Umbilical cord (tissue), 2 donors: ENCODE measurements around the gene OR2F2. TPM values are rescaled to one million over a fixed set of nuclear protein-coding genes. Genes with fewer than 3 reads are reported as not detected.

Experiments used
- DNase-seq: peaks from one replicate; pipeline ENCODE4 v3.0.0-alpha.2; 2015; ENCODE audit warnings: low spot score
- total RNA-seq: library from RNA; depleted of rRNA; stranded (reverse); fragments of >200 nt; gene quantifications from one replicate; pipeline ENCODE4 v1.2.3, GENCODE V29; 2014; ENCODE audit warnings: low replicate concordance; ENCODE audit not compliant: insufficient read depth

The OR2F2 gene
- 2.9 TPM for total RNA-seq

- DNase-seq = peak; percentile 85
Observed at GRCh38 chr7:143934526-143935325, at the start of gene OR2F2. Gene OR2F2, plus strand, starts transcription at chr7:143935233. Its CDS starts 0 bp downstream, at chr7:143935233.

DNA sequence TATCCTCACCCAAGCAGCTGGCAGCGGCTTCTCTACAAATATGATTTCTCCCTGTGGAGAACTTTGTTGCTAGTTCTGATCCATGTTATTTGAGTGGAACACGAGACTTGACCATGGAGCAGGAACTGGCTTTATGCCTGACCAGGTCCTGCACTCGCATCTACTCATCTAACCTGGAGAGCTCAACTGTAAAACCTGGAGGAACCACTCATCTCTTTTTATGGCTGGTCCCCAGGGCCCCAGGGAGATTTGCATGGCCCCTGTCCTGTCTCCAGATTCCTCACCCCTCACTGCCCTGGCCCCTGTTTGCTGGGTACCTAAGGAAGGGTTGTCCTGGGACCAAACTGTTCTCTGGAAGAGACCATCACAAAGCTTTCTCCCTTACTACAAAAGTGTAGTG is 49.1 kb upstream of the OR2F2 start:
- no peak for DNase-seq

DNA sequence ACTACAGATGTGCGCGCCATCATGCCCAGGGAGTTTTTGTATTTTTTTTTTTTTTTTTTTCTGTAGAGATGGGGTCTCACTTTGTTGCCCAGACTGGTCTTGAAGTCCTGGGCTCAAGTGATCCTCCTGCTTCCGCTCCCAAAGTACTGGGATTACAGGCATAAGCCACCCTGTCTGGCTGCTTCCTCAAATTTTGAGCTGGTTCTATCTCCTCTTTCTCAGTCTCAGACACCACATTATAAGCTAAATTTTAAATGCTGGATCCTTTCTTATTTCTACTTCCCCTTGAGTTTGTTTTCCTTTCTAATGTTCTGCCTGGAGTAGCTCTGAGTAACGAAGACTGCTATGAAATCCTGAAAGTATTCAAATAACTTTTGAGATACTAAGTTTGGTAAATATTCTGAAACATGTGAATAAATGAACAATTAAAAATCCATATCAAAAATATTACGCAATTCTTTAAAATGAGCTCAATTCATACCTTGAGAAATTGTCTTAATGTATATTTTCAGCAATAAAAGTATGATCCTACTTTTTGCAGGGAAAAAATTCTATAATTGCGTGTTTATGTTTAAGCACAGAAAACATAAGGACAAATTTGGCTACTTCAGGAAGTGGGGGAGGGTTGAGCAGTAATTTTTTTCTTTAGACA is 48.1 kb upstream of the OR2F2 start:
- no peak for DNase-seq

DNA sequence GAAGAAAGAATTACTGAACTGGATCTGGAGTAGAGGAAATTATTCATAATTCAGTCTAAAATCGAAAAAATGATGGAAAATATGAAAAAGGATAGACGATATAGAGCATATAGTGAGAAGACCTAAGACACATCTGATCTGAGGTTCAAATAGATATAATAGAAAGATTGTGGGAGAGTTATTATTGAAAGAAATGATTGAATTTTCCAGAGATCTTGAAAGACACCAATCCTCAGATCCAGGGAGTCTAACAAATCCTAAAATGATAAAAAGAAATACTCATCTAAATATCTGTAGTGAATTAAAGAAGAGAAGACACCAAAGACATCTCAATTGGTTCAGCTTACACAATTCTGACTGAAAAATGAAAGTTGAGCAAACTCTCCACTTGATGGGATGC is 46.0 kb upstream of the OR2F2 start:
- no peak for DNase-seq

DNA sequence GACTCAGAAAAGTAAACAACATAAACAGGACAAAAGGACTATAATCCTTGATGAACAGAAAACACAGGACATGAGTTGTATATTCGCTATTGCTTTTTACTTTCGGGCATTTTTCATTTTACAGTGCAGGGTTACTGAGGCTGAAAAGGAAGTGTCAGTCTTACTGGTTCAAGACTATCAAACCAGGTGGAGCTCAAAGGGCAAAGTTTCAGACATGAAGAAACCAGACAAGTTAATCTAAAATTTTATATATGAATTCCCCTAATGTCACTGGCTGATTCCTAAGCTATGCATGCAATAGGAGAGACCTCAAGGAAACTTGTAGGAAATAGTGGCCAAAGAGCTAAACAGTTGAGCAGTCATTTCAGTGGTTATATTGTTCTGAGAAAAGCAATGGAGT is 44.5 kb upstream of the OR2F2 start:
- DNase-seq = no peak

DNA sequence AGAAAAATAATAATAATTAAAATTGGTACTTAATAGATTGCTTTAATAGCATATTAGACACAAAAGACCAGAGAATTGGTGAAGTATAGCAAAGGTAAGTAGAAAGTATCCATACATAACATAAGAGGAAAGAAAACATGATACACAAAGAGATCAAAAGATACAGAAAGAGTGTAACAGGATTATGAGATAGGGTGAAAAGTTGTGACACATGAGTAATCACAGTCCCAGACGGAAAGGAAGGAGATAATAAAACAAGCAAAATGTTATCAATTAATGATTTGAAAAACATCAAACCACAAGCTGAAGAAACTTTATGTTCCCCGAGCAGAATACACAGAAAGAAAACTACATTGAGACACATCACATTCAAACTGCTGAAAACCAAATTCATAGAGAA is 43.6 kb upstream of the OR2F2 start:
- DNase-seq = no peak

DNA sequence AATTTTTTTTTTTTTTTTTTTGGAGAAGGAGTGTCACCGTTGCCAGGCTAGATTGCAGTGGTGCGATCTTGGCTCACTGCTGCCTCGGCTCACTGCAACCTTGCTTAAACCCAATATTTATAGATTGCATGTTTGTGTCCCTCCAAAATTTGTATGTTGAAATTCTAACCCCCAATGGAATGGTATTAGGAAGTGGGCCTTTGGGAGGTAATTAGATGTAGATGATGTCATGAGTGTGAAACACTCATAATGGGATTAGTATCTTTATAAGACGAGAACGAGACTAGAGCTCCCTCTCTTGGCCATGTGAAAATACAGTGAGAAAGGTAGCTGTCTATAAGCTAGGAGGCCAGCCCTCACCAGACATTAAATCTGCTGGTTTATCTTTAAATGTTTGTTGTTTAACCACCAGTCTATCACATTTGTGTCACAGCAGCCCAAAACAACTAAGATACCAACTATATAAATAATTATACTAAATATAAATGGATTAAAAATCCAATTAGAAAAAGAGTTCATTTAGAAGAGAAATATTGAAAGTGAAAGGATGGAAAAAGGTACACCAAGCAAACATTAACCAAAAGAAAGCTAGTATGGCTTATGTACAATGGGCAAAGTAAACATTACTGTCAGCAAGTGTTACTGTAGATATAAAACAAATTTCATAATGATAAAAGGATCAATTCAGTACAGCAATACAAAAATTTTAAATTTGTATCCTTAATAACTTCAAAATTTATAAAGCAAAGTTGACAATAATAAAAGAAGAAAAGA is 42.3 kb upstream of the OR2F2 start:
- DNase-seq = no peak

- DNase-seq = no peak
Observed at GRCh38 chr7:143896667-143897066, 38.4 kb upstream of the OR2F2 start.

DNA sequence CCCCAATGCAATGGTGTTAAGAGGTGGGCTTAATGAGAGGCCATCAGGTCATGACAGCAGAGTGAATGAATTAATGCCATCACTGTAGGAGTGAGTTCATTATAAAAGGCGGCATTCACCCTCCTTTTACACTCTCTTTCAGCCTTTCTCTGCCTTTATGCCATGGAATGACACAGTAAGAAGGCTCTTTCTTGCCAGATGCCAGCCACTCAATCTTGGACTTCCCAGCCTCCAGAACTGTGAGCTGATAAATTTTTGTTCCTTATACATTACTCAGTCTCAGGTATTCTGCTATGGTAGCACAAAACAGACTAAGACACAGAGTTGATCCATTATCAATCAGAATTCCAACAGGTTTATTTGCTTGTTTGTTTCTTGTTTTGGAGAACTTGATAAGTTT is 36.2 kb upstream of the OR2F2 start:
- no peak for DNase-seq

- DNase-seq = no peak
Observed at GRCh38 chr7:143900230-143900766, 34.7 kb upstream of the OR2F2 start.

GRCh38 chr7:143901332-143901667 is 33.7 kb upstream of the OR2F2 start:
- DNase-seq = no peak

GRCh38 chr7:143901668-143902331 is 33.2 kb upstream of the OR2F2 start, which contains the start of gene TCAF1:
Gene TCAF1, minus strand, starts transcription at chr7:143902176. Its CDS starts 25,568 bp downstream, at chr7:143876608.
- peak; percentile 98 for DNase-seq

DNA sequence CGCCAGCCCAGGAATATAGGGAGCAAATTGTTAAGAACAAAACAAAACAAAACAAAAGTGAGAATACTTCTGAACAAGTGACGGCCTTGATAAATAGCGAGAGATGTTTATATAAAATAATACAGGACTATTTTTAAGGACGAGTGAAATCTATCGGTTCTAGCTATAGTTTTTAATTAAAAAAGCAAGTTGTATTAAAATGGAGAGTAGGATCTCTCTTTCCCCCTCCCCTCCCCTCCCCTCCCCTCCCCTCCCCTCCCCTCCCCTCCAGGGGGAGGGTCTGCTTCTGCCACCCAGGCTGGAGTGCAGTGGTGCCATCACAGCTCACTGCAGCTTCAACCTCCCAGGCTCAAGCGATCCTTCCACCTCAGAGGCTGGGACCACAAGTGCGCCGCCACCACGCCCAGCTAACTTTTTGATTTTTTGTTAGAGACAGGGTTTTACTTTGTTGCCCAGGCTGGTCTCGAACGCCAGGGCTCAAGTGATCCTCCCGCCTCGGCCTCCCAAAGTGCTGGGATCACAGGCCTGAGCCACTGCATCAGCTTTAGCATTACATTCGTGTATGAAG is 32.6 kb upstream of the OR2F2 start:
- DNase-seq = no peak

DNA sequence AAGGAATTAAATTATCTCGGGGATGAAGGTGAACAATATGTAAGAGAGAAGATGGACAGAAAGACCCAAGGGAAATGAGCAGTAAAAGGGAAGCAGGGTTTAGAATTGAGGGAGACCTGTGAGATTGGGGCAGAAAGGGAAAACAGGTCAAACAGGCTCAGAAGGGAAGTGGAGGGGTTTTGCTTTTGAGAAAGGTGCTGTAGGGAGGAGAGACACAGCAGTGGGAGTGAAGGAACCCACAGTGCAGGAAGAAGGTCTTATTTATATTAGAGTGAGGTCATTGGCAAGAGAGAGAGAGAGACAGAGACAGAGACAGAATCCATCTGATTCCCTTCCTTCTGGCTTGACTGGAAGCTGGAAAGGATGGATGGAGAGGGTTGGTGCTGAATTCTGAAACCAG is 29.5 kb upstream of the OR2F2 start:
- no peak for DNase-seq

DNA sequence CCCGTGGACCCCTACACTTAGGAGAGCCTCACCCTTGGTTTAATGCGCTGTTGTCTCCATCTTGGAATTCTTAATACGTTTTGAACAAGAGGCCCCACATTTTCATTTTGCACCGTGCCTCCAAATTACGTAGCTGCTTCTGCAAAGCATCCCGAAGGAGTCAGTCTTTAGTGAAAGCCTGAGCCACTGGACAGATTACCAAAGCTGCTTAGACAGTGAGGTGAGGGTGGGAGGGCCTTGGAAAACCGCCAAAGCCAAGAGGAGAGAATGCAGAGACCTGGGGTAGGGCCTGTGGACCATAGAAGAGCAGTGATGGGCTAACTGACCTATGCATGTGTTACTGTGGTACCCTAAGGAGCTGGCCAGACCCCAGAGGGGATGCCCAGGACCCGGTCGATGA is 28.9 kb upstream of the OR2F2 start:
- DNase-seq = no peak

DNA sequence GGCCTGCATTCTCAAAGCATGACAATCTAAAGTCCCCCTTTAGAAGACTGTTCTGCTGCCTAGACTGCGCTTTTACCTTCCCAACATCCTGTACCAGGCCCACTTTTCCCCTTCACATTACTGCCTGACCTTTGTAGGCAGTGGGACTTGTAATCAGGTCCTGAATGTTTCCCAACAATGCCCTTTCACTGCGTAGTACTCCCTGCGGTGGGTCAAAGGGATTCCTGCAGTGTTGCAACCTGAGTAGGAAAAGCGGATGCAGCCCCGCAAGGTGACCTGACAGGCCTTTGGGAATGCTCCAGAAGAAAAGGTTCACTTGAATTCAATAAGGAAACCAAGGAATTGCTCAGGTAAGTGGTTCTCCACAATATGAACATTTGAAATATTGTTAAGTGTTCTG is 28.1 kb upstream of the OR2F2 start:
- DNase-seq = no peak

DNA sequence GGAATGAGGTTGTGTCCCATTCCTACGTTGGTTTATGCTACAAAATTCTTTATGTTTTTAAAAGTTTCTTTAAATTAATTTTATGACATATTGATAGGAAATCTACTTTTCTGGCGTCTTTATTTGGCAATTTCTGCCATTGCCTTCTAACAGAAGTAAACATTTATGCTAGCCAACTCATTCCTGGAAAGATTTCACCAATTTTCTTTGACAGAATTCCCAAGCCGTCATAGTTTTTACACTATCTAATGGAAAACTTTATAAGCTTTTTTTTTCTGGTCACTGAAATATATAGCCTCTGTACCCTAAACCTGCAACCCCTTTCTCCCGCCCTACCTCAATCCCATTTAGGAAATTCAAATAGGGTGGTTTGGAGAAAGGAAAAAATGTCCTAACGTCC is 26.9 kb upstream of the OR2F2 start:
- DNase-seq = no peak

DNA sequence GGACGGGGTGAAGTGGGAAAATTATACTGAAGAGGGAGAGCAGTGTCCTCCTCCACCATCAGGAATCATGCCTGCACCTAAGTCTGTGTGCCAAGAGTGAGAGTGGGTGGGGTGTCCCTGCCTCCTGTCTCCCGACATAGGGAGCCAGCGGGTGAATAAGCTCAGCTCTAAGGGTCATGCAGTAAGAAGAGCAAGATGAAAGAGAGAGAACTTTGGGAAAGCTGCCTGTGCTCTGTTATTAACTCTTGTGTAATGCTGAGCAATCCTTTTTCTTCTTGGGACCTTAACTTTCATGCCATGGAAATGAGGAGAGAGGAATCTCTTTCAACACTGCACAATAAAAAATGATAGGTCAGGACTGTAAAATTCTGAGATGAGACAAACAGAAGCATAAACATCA is 25.2 kb upstream of the OR2F2 start:
- no peak for DNase-seq

DNA sequence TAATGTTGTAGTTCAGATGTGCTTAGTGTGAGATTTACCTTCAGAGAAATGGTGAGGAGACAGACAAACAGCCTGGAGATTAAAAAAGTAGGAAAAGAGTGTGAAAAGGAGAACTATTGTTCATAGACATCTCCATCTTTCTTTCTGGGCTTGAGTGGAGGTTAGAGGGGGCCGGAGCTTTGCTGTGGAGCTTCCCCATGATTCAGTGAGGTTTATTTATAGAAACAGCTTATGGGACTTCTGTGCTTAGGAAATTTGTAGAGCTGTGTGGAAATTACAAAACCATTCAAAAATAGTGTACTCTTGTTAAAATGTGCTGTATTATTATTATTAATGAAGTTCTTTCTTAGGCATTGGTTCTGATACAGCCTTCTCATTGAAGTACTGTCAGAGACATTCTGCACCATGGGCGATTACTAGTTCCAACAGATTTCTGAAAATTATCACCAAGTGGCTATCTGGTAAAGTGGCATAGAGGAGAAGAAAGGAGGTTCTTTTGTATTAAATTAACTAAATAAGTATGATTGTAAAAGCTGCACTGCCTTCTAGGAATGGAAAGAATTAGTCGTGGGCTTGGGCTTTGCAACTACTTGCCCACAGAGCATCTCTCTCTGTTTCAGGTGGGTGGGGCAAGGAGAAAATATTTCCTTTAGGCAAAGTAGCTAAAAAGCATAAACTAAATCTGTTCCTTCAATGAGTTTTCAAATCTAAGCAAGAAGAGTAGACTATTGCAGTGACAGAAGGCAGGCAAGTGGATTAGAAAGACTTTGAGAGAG is 24.4 kb upstream of the OR2F2 start:
- peak; percentile 62 for DNase-seq

DNA sequence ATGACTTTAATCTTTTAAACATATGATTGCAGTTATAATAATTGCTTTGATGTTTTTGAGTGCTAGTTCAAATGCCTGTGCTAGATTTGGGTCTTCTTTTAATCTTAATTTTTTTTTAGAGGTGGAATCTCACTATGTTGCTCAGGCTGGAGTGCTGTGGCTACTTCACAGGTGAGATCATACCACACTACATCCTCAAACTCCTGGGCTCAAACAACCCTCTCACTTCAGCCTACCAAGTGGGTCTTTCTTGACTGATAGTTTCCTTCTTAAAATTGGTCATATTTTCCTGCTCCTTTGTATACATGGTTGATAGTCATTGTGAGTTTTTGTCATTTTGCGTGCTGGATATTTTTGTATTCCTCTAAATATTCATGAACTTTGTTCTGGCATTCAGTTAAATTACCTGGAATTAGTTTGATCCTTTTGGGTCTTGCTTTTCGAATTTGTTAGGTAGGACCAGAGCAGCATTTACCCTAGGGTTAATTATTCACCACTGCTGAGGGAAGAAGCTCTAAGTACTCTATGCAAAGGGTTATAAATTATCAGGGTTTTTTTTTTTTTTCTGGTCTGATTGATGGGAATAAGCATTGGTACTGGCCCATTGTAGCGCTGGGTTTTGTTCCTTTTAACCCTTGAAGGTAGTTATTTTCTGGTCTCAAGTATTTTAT is 21.0 kb upstream of the OR2F2 start:
- DNase-seq = no peak
